GM21825 (cell line): ENCODE data around the gene NRARP.

ENCODE experiments used
- ATAC-seq: cut with Tn5 transposase; IDR thresholded peaks from one replicate; pipeline ENCODE4 v1.9.1; 2021; ENCODE audit warnings: mild to moderate bottlenecking, moderate library complexity; ENCODE audit not compliant: unreplicated experiment

The NRARP gene

DNA sequence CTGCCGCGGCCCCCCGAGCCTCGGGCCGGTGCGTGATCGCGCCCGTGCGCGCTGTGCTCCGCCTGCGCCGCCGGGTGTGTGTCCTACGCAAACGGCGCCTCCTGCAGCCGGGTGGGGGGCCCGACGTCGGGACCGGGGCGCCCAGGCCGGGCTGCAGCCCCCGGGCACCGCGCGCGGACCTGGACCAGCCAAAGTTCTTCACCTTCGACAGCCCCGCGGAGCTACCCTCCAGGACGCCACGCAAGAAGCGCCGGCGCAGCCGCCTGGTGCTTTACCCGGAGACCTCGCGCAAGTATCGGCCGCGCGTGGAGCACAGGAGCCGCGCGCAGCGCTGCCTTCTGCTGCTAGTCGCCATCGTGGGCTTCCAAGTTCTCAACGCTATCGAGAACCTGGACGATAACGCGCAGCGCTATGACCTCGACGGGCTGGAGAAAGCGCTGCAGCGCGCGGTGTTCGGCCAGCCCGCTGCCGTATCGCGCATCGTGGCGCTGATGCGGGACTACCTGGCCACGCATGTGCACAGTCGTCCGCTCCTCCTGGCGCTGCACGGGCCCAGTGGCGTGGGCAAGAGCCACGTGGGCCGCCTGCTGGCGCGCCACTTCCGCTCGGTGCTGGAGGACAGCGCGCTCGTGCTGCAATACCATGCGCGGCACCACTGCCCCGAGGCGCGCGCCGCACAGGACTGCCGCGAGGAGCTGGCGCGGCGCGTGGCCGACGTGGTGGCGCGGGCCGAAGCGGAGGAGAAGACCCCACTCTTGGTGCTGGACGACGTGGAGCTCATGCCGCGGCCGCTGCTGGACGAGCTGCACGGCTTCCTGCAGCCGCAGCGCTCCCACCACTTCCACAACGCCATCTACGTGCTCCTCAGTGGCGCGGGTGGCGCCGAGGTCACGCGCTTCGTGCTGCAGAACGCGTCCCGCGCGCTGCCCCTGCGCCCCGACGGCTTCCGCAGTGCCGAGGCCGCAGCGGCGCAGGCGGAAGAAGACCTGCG is 23.1 kb downstream of the NRARP start:
- no peak for ATAC-seq

DNA sequence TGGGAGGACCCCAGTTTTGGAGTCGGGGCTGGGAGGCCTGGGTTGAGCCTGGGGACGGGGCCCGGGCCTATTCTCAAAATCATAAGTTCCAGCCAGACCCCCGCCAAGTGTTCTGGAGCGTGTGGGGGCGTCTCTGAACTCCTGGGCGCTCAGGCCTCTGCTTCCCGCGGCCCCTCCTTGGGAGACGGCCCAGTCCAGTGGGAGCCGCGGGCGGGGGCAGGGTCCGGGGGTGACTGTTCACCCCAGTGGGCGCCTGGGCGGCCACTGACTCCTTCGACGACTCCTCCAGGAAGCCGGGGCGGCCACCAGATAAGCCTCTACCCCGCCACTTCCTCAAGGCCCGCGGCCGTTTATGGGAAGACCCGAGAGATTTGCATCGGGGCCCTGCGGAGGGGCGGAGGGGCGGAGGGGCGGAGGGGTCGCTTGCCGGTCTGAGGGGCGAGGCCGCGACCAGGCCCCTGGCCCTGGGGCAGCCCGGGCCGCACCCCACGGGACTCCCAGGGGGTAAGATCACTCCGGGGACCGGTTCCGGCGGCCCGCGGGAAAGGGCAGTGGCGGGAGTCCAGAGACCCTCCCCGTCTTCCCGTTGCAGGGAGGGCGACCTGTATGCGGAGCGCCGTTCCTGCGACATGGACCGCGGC is 23.9 kb downstream of the NRARP start:
- ATAC-seq, result peak; percentile 4

DNA sequence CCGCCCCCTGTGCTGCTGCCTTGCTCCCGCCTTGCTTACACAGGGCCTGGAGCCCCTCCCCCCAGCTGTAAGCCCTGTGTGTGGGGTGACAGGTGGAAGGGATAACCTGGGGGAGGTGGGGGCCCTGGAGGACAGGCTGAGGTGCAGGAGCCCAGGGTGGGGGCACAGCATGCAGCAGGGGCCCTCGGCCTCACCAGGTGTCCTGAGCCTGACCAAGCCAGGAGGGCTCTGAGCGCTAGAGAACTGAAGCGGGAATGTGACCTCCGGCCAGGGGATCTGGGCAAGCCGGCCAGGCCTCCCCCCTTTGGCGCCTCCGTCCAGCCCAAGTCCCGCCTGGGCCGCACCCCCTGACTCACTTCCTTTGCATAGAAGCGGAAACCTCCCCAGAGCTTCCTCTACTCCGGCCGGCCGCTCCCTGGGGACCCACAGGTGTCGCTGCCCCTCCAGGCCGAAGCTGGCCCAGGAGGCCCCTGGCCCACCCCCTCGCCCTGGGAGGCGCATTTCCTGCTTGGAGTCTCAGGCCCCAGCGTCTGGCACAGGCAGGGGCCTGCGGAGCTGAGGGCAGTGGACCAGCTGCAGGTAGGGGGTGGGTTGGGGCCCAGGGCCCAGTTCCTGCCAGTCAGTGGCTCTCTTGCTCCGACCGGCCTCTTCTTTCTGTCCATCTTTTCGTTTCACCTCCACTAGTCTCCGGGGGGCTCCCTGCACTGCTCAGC is 24.6 kb downstream of the NRARP start, which contains the start of gene TOR4A:
TOR4A (plus strand) TSS at position 398 of the 713 bp plus-strand sequence. CDS start 964 bp downstream, outside the sequence.
- peak; percentile 71 for ATAC-seq

DNA sequence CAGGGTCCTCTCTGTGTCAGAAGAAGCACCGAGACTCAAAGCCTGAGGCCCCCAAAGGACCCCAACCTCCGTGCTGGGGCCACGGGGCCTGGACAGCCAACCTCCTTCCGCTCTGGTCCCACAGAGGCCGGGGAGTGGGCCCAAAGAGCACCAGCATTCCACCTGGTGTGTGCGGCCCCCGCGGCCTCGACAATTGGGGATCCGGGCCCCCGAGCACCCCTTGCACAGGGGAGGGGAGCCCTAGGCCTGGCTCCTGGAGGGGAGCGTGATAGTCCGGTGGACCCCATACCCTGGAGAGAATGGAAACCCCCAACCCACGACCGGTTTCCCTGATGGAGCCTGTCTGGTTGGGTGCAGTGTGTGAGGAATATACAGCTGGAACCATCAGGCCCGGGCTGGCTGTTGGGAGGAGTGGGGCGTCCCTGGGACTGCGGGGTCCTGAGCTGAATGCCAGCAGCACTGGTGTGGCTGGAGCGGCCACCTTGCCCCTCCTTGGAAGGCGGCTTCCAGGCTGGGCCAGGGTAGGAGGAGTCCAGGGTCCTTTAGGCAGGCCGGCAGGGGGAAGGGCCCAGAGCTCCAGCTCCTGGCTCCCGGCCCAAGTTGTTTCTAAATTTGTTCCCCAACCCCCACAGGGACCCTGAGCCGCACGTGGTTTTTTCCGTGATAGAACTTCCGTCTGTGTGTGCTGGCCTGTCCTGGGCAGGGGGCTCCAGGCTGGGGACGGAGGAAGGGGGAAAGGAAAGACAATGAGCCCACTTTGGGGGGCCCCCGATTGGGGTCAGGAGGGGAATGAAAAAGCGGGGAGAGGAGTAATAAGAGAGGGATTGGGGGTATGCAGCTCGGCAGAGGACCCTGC is 25.4 kb downstream of the NRARP start:
- ATAC-seq, result no peak

DNA sequence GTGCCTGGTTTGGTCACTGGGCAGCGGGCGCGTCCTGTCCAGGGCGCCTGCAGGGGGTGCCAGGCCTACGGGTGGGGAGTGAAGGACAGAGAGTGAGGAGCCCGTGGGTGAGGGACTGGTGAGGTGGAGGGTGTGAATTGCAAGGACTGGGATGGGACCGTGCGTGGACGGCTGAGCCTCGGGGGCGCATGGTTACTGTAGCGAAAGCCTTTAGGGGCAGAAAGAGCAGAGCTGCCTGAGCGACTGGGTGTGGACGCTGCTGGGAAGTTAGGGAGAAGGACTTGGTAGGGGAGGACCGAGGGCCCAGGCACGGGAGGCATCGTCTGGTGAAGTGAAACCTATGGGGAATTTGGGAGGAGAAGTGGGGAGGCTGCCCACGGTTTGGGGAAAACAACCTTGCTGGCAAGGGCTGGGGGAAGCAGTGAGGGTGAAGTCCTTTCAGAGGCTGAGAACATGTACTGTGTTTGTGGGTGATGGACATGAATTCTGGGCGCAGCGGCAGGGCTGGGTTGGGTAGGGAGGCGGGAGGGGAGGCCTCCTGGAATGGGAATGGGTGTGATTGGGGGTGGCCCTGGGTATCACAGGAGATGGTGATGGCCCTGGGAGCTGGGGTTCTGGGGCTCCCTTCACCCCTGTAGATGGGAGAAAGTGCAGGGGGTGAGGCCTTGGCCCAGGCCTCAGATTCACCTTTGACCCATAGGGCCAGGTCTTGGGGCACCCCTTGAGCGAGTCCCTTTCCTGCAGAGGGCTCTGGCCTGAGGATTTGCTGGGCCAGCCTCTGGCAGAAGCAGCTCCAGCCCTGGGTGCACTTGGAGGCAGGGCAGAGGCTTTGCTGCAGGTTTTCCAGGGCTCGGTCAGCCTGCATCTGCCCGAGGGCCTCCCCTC is 26.2 kb downstream of the NRARP start:
- ATAC-seq, result no peak

DNA sequence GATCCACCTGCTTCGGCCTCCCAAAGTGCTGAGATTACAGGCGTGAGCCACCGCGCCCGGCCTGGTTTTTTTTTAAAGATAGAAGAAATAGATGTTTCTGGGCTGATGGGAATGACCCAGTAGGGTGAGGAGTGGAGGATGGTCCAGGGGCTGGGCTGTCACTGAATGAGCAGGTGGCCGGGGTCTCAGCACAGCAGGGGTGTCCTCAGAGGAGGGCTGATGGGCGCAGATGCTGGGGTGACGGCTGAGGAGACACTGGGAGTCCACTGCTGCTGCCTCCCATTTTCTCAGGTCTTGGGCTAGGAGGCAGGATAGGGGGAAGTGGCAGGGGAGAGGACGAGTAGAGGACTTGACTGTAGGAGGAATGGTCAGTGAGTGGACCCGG is 26.9 kb downstream of the NRARP start:
- no peak for ATAC-seq

DNA sequence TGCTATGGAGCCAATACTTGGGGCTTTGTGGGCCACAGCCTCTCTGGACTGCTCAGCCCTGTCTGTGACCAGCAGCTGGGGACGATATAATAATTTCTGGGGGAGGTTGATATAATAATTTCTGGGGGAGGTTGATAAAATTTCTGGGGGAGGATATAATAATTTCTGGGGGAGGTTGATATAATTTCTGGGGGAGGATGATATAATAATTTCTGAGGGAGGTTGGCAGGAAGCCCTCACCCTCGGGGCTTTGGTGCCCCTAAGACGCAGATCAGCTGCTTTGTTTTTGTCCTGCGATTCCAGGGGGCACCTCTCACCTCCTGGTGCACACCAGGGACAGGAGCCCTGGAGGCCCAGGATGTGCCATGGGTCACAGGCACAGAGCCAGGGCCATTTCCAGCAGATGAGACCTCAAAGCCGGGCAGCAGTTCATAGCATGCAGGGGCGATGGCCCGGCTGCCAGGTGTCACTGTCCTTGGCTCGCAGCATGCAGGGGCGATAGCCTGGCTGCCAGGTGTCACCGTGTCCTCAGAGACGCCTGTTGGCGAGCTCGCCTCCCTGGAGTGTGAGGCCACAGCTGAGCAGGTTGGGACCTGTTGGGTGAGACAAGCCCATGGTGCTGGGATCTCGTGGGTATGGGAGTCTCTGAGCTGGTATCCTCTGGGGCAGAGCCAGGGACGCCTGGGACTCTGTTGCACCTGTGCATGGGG is 28.3 kb downstream of the NRARP start:
- no peak for ATAC-seq

DNA sequence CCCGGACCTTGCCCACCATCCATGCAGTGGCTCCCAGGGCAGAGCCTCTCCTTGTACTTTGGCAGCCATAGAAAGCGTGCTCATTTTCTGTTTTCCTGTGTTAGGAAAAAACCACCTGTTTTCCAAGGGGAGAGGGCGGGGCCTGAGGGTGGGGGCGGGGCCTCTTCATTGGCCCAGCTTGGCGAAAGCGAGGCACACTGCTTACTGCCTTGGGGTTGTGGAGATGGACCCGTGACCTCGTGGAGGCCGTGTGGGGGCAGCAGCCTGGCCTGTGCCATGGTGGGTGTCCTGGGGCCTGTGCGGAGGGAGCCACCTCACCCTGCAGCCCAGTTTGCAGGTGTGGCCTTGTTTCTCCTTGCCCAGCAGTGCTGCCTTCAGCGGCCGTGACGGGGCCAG is 29.0 kb downstream of the NRARP start:
- ATAC-seq, result no peak

DNA sequence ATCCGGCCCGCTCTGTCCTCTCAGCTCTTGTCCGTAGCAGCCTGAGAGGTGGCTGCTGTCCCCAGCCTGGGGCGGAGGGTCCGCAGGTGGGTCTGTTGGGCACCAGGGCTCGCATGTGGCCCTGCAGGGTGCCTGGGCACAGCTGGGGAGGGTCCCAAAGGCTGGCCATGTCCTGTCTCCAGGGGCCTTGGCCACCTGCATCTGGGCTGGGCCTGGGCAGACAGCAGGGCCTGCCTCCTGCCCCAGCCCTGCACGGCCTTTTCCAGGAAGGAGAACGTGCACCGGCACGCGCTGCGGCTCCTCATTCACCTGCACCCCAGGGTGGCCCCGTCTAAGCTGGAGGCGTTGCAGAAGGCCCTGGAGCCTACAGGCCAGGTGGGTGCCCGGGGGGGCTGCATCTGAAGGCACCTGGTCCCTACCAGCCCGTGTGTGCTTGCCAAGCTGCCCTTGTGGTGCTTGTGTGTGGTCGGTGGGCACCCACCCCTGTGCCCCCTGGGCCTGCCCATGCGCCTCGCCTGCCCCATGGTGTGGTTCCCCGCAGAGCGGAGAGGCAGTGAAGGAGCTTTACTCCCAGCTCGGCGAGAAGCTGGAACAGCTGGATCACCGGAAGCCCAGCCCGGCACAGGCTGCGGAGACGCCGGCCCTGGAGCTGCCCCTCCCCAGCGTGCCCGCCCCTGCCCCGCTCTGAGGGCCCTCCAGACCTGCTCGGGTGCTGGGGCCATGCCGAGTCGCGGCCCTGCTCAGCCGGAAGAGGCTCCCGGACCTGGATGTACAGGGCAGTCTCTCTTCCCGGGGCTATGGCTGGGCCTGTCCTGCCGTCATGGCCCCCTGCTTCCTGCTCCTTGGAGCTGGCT is 29.6 kb downstream of the NRARP start:
- no peak for ATAC-seq

DNA sequence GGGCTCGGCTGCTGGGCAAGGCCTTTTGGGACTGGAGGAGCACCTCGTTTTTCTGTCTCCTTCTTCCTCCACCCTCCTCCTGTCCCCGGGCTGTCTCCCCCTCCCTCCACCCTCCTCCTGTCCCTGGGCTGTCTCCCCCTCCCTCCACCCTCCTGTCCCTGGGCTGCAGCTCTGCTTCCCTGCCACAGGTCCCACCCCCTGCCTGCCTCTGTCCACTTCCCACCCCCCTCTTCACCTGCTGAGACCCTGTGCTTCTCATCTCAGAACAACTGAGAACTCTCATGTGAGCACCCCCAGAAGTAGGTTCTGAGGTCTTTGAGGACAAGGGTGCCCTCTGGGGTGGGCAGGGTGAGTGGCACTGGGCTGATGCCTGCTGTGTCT is 30.4 kb downstream of the NRARP start:
- ATAC-seq, result no peak

DNA sequence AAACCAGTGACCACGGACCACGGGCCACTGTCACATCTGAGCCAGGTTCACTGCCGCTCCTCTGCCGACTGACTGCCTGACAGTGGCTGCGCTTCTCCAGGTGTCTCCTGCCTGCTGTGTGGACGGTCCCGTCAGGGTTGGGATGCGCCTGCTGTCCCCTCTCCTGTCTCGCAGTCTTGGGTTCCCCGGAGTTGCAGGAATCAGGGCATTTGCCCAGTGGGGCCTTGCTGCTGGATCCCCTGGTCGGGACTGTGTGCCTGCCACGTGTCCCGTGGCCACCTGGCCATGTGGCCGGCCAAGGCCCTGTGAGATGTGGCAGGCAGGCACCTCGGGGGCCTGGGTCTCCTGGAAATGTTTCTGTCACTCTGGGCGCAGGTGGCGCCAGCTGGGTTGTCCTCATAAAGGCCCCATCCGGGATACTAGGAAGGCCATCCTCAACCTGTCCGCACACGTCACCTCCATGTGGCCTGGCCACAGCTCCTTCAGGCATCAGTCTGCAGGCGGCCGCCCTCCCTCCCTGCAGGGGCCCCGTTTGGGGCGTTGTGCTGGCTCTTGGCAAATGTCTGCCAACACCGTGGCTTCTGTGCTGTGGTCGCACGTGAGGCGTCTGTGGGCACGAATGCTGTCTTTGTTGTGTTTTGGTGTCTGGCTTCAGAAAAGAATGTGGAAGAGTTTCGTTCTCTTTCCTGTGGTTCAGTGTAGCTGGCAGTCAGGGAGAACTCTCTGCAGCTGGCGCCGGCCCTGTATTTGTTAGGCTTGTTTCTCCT is 31.0 kb downstream of the NRARP start:
- ATAC-seq, result no peak

DNA sequence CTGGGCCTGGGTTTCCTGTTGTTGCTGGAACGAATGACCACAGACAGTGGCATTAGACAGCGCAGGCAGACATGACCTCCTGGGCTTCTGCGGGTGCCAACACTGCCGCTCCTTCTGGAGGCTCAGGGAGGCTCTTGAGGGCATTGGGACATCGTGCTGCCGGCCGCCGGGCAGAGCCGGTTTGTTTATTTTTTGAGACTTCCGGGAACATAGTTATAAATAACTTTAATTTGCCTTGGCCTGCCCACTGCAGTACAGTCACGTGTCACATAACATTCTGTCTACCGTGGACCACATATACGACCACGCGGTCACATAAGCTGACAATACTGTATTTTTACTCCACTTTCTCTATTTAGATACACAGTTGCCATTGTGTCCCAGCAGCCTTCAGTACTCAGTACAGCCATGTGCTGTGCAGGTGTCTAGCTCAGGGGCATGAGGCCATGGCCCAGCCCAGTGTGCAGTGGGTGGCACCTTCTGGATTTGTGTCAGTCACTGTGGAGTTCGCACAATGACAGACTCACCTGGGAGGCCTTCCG is 32.8 kb downstream of the NRARP start:
- ATAC-seq, result no peak

DNA sequence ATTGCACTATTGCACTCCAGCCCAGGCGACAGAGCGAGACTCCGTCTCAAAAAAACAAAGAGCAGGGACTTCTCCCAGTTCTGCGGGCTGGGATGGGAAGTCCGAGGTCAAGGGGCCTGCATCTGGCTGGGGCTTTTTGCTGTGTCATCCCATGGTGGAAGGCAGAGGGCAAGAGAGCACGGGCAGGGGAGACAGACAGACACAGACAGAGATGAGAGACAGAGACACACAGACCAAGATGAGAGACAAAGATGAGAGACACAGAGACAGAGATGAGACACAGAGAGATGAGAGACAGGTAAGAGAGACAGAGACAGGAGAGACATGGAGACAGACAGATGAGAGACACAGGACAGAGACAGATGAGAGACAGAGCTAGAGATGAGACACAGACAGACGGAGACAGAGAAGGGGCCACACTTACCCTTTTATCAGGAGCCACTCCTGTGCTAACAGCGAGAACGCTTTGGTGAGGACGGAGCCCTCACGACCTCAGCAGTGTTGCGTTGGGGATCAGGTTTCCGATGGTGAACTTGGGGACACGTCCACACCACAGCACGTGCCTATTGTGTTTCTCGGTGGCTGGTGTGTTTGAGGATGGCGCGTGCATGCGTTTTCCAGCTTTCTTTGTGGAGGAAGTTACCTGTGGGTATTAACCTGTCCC is 33.4 kb downstream of the NRARP start:
- ATAC-seq, result no peak

DNA sequence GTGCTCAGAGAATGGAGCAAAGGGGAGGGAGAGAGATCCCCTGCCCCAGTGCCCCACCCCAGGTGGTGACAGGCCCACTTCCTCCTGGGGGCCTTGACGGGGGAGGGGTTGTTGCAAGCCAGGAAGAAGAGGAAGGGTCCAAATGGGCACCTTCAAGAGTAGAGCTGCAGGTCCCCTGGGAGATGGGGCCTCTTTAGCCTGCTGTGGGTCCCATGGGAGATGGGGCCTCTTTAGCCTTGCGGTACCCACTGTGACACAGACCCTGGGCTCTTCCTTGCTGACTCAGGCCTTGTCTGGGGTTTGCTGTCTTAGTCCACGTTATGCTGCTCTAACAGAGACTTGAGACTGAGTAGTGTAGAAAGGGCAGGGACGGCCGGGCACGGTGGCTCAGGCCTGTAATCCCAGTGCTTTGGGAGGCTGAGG is 34.1 kb downstream of the NRARP start:
- ATAC-seq, result no peak

DNA sequence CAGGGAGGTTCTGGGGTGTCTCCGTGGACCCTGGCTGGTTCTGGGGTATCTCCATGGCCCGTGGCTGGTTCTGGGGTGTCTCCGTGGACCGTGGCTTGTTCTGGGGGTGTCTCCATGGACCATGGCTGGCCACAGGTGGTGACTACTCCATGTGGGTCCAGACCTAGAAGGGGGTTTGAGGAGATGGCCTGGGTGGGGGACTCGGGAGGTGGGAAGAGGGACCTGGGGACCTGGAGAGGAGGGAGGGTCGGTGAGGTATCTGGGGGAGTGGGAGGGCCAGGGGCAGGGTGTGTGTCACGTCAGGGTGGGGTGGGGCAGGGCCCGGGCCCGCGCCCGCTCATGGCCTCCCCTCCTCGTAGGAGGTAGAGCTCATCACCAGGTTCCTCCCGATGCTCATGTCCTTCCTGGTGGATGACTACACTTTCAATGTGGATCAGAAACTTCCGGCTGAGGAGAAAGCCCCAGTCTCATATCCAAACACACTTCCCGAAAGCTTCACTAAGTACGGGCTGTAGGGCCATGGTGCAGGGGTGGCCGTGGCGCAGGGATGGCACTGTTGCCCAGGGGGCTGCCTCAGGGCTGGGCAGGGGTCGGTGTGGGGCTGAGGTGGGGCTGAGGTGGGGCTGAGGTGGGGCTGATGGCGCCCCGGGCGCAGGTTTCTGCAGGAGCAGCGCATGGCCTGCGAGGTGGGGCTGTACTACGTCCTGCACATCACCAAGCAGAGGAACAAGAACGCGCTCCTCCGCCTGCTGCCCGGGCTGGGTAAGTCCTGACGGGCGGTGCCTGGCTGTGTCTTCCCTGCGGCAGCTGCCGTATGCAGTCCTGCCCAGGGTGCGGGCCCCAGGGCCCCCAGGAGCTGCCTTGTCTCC is 35.3 kb downstream of the NRARP start:
- no peak for ATAC-seq

DNA sequence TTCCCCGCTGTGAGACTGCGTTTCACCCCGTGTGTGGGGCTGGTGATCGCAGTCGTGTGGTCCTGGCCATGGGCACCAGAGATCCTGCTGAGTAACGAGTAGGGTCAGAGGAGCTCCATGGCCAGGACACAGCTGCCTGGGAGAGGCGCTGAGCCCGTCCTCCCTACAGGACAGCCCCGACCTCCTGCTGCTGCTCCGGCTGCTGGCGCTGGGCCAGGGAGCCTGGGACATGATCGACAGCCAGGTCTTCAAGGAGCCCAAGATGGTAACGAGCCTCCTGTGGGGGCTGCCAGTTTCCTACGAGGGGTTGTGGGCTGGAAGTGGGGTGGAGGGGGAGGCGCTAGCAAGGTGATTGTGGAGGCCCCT is 35.9 kb downstream of the NRARP start:
- no peak for ATAC-seq
